Upper lobe of right lung (tissue), 1 donor: ENCODE measurements around the gene PLEKHA5. TPM values are rescaled to one million over a fixed set of nuclear protein-coding genes. Genes with fewer than 3 reads are reported as not detected.
"Not testable (repeated sequence)": the region's sequence is repeated elsewhere in the genome, so short reads cannot be mapped to it uniquely, and the experiment has no call there.

Experiments
- ATAC-seq: fragments of 200-7000 bp; cut with Tn5 transposase; one replicate; pipeline ENCODE4 v1.9.1; 2020; ENCODE audit warnings: mild to moderate bottlenecking, moderate library complexity
- DNase-seq: peaks from one replicate; pipeline ENCODE4 v3.0.0-alpha.2; 2020
- H3K27ac ChIP-seq: fragments of 200-600 bp; one replicate; pipeline ENCODE4 v1.8.0; 2022
- H3K27me3 ChIP-seq: fragments of 200-600 bp; one replicate; pipeline ENCODE4 v1.8.0; 2022; ENCODE audit warnings: mild to moderate bottlenecking
- H3K36me3 ChIP-seq: fragments of 200-600 bp; one replicate; pipeline ENCODE4 v1.8.0; 2022
- H3K4me1 ChIP-seq: fragments of 200-600 bp; one replicate; pipeline ENCODE4 v1.8.0; 2022
- H3K4me3 ChIP-seq: fragments of 200-600 bp; one replicate; pipeline ENCODE4 v1.8.0; 2022; ENCODE audit warnings: mild to moderate bottlenecking
- H3K9me3 ChIP-seq: fragments of 200-600 bp; one replicate; pipeline ENCODE4 v1.8.0; 2022
- CTCF ChIP-seq: fragments of 200-600 bp; IDR thresholded peaks from one replicate; pipeline ENCODE4 v1.8.0; 2022; ENCODE audit warnings: antibody characterized with exemption
- intact Hi-C: fragments of 100-400 bp; cut with DNase I; formaldehyde crosslinking; loops from one replicate; pipeline ENCODE4 v1.11.0; 2022
- total RNA-seq: library from RNA; stranded (reverse); fragmentation: NEBNext Ultra II Directional; extraction: Animal tissue kit (Norgen Biotek cat#: 25700); gene quantifications from one replicate; pipeline ENCODE4 v1.2.1, GENCODE V29; 2021
- donor health status: DM: no; HTN: yes; CAD: no; lungs with severe emphysema.

Gene PLEKHA5
- total RNA-seq, 1 donor from 2014 or later = 30.2 TPM

DNA sequence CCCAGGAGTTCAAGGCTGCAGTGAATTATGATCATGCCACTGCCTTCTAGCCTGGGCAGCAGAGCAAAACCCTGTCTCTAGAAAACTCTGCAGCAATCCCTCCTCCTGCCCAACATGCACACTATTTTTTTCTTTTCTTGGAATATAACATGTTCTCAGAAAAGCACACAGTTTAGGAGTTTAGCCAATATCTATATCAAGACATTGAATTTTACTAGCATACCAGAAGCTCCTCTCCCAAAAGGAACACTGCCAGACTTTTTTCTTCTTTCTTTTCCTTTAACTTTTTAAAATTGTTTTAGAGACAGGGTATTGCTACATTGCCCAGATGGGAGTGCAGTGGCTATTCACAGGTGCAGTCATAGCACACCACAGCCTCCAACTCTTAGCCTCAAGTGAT, 202.7 kb downstream of the PLEKHA5 start:
- Histone ChIP-seq H3K27me3 (no peaks in the 10 kb centered on the region), H3K27ac (no peak overlapping the region), H3K36me3 (no peaks in the 10 kb centered on the region), H3K4me1 (no peaks in the 10 kb centered on the region), H3K4me3 (no peak overlapping the region), H3K9me3 (no peaks in the 10 kb centered on the region)
- intact Hi-C loops = no loop called here
- DNase-seq (no peak), ATAC-seq (no peak)
- no peak for TF ChIP-seq CTCF

GRCh38 chr12:19338405-19338804, 208.9 kb downstream of the PLEKHA5 start:
- ATAC-seq (no peak), DNase-seq (no peak)
- H3K9me3 ChIP-seq = peaks cover 3% of the 10 kb centered on the region
- no peaks in the 10 kb centered on the region for H3K27me3 ChIP-seq
- H3K27ac ChIP-seq = no peak overlapping the region
- intact Hi-C loops = no loop called here
- H3K36me3 ChIP-seq = peaks cover 17% of the 10 kb centered on the region
- H3K4me1 ChIP-seq = no peaks in the 10 kb centered on the region
- no peak overlapping the region for H3K4me3 ChIP-seq
- no peak for TF ChIP-seq CTCF

GRCh38 chr12:19350850-19351249, 221.3 kb downstream of the PLEKHA5 start:
- H3K4me1 ChIP-seq, H3K27me3 ChIP-seq, H3K9me3 ChIP-seq, ATAC-seq, intact Hi-C loops, DNase-seq, H3K27ac ChIP-seq, H3K4me3 ChIP-seq: not testable (repeated sequence)
- H3K36me3 ChIP-seq = peaks cover 26% of the 10 kb centered on the region

DNA sequence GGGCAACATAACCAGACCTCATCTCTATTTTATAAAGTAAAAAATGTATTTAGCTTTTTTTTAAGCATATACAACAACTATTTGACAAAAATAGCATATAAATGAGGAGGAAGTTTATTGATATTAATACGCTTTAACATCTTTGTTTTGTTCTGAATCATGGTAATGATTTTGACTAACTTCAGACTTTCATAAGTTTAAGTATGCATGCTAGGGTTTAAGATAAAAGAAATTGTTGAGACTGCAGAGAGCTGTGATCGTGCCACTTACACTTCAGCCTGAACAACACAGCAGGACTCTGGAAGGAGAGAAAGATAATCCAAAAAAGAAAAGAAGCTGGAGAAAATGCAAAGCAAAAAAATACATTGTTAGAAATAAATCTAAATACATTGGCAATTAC, 221.8 kb downstream of the PLEKHA5 start:
- DNase-seq = no peak

GRCh38 chr12:19369691-19370148, 240.2 kb downstream of the PLEKHA5 start:
- Histone ChIP-seq H3K4me1 (no peaks in the 10 kb centered on the region), H3K27ac (no peak overlapping the region), H3K4me3 (no peak overlapping the region), H3K36me3 (peaks cover 33% of the 10 kb centered on the region), H3K27me3 (no peaks in the 10 kb centered on the region), H3K9me3 (no peaks in the 10 kb centered on the region)
- no peak for TF ChIP-seq CTCF
- intact Hi-C loops = no loop called here
- no peak for ATAC-seq
- DNase-seq = peak; percentile 18

More for the DNA sequence above, 221.8 kb downstream of the PLEKHA5 start:
- intact Hi-C loops = no loop called here
- TF ChIP-seq CTCF = no peak
- Histone ChIP-seq H3K4me1 (no peaks in the 10 kb centered on the region), H3K36me3 (peaks cover 26% of the 10 kb centered on the region), H3K27ac (no peak overlapping the region), H3K9me3 (no peaks in the 10 kb centered on the region), H3K4me3 (no peak overlapping the region), H3K27me3 (no peaks in the 10 kb centered on the region)
- no peak for ATAC-seq

DNA sequence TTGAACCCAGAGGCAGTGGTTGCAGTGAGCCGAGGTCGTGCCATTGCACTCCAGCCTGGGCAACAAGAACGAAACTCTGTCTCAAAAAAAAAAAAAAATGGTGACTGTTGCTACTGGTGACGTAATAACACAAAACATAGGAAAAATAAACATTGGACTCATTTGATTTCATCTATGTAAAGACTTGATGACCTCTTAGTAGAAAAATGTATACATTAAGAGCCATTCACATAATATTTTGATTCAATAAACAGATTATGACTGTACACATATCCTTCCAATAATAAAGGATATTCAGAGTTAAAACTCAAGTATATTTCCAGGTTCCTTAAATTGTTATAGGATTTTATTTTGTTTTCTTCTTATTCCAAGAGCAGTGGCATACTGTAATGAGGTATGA, 244.1 kb downstream of the PLEKHA5 start:
- Histone ChIP-seq H3K4me1 (no peaks in the 10 kb centered on the region), H3K27ac (no peak overlapping the region), H3K27me3 (no peaks in the 10 kb centered on the region), H3K9me3 (no peaks in the 10 kb centered on the region), H3K4me3 (no peak overlapping the region), H3K36me3 (peaks cover 27% of the 10 kb centered on the region)
- TF ChIP-seq CTCF = no peak
- ATAC-seq = no peak
- intact Hi-C loops = no loop called here
- no peak for DNase-seq
